GM12878 (cell line): Measurements from ENCODE around the gene PTPRD. TPM values are rescaled to one million over a fixed set of nuclear protein-coding genes. Genes with fewer than 3 reads are reported as not detected.

ENCODE experiments used
- ATAC-seq: fragments of 200-7000 bp; cut with Tn5 transposase; 3 replicates; pipeline ENCODE4 v1.9.1; 2020; ENCODE audit warnings: mild to moderate bottlenecking, moderate library complexity
- BruUV-seq: library from RNA; stranded (reverse); fragments of 400-500 nt; replicated peaks from 2 replicates; lab custom pipeline; 2021; lab: Mats Ljungman, UMichigan
- CTCF ChIA-PET: fragments of 300-600 bp; sonication (Branson Sonifier 250); formaldehyde crosslinking; extraction: SDS; loops from one replicate; lab custom pipeline; 2021; ENCODE audit warnings: inconsistent platforms; lab: Yijun Ruan, JAX
- POLR2A ChIA-PET: fragments of 350-600 bp; formaldehyde crosslinking; extraction: SDS; loops from one replicate; lab custom pipeline; 2021; ENCODE audit warnings: inconsistent platforms; lab: Charles Lee
- RAD21 ChIA-PET: fragments of 300-600 bp; sonication (Branson Sonifier 250); formaldehyde crosslinking; loops from one replicate; lab custom pipeline; 2023; ENCODE audit warnings: antibody characterized with exemption; ENCODE audit not compliant: unreplicated experiment; lab: Charles Lee
- SMC1A ChIA-PET: fragments of 300-600 bp; sonication (Branson Sonifier 250); formaldehyde crosslinking; loops from one replicate; lab custom pipeline; 2023; ENCODE audit not compliant: unreplicated experiment, uncharacterized antibody; lab: Charles Lee
- DNase-seq: peaks from one replicate; pipeline ENCODE4 v3.0.0-alpha.2; 2011; ENCODE audit warnings: low read depth, low spot score
- FAIRE-seq: peaks from 3 replicates; lab custom pipeline; 2011; peaks lifted over from hg19 to GRCh38; lab: Jason Lieb, UNC
- H2AFZ ChIP-seq: 2 replicates; pipeline ENCODE4 v1.6.0; 2011; ENCODE audit warnings: low read depth, low read length, control low read depth; ENCODE audit not compliant: control insufficient read depth
- H3K27ac ChIP-seq: 2 replicates; pipeline ENCODE4 v1.5.1; 2011; ENCODE audit warnings: control low read depth; ENCODE audit not compliant: control insufficient read depth, insufficient read depth
- H3K27me3 ChIP-seq, 2 experiments: replicated peaks in 1 of 2; 2 replicates each; pipeline versions ENCODE4 v1.6.0 to v1.6.1; 2011; ENCODE audit warnings: low read length in 1 of 2; ENCODE audit not compliant: control insufficient read depth in 2 of 2, insufficient read depth in 2 of 2
- H3K36me3 ChIP-seq, 2 experiments: 2 replicates each; pipeline ENCODE4 v1.5.1; 2011; ENCODE audit warnings: low read length in 1 of 2; ENCODE audit not compliant: control insufficient read depth in 2 of 2, insufficient read depth in 2 of 2
- H3K4me1 ChIP-seq: 2 replicates; pipeline ENCODE4 v1.6.1; 2011; ENCODE audit warnings: mild to moderate bottlenecking, low read length, moderate library complexity, mixed read lengths; ENCODE audit not compliant: control insufficient read depth, insufficient read depth
- H3K4me2 ChIP-seq: 2 replicates; pipeline ENCODE4 v1.6.0; 2011; ENCODE audit warnings: control low read depth; ENCODE audit not compliant: control insufficient read depth, insufficient read depth
- H3K4me3 ChIP-seq: fragments of 200-600 bp; sonication (generic); 2 replicates; pipeline ENCODE4 v1.5.1; 2016
- H3K79me2 ChIP-seq: 2 replicates; pipeline ENCODE4 v1.6.0; 2011; ENCODE audit warnings: low read length; ENCODE audit not compliant: control insufficient read depth, insufficient read depth
- H3K9ac ChIP-seq: 2 replicates; pipeline ENCODE4 v1.8.0; 2011; ENCODE audit warnings: low read length, control low read depth, mixed read lengths; ENCODE audit not compliant: control insufficient read depth, insufficient read depth
- H3K9me3 ChIP-seq: replicated peaks from 3 replicates; pipeline ENCODE4 v1.5.1; 2011; ENCODE audit warnings: mild to moderate bottlenecking, low read length; ENCODE audit not compliant: control insufficient read depth, insufficient read depth
- H4K20me1 ChIP-seq: 2 replicates; pipeline ENCODE4 v1.6.0; 2011; ENCODE audit not compliant: control insufficient read depth, insufficient read depth
- CEBPB ChIP-seq, 2 experiments: fragments of 150-350 bp in 1 of 2; IDR thresholded peaks; 2 replicates each; pipeline ENCODE4 v1.6.1; 2012 to 2014; ENCODE audit warnings: low read depth in 2 of 2, low read length in 2 of 2, borderline replicate concordance in 1 of 2, inconsistent platforms in 1 of 2
- CREB1 ChIP-seq: IDR thresholded peaks from 2 replicates; pipeline ENCODE4 v1.6.1; 2012; ENCODE audit warnings: low read depth, mild to moderate bottlenecking, inconsistent platforms
- CTCF ChIP-seq, 3 experiments: IDR thresholded peaks in 2 of 3; conservative IDR thresholded peaks in 1 of 3; 2 replicates each; pipeline ENCODE4 v1.5.1; 2011; ENCODE audit warnings: low read depth in 3 of 3, low read length in 3 of 3, mild to moderate bottlenecking in 3 of 3, control low read depth in 2 of 3, moderate library complexity in 2 of 3, inconsistent platforms in 1 of 3, mixed read lengths in 1 of 3; ENCODE audit not compliant: control insufficient read depth in 2 of 3, insufficient read depth in 1 of 3; ENCODE audit errors: extremely low read depth in 1 of 3
- HSF1 ChIP-seq: fragments of 150-350 bp; IDR thresholded peaks from 2 replicates; pipeline ENCODE4 v1.6.1; 2014; ENCODE audit warnings: mild to moderate bottlenecking, low read depth, low read length
- KLF5 ChIP-seq: fragments of 450-650 bp; IDR thresholded peaks from 2 replicates; pipeline ENCODE4 v1.6.1; 2014; ENCODE audit warnings: mild to moderate bottlenecking; ENCODE audit not compliant: partially characterized antibody
- NR2C2 ChIP-seq: IDR thresholded peaks from 2 replicates; pipeline ENCODE4 v1.6.1; 2011; ENCODE audit warnings: borderline replicate concordance, low read depth; ENCODE audit not compliant: control insufficient read depth, insufficient read length
- RCOR1 ChIP-seq: conservative IDR thresholded peaks from 2 replicates; pipeline ENCODE4 v1.6.1; 2012; ENCODE audit warnings: low read depth, low read length, improper control_type of control experiment
- SIN3A ChIP-seq: IDR thresholded peaks from 2 replicates; pipeline ENCODE4 v1.6.1; 2012; ENCODE audit warnings: low read depth, low read length, improper control_type of control experiment
- TBL1XR1 ChIP-seq: IDR thresholded peaks from 2 replicates; pipeline ENCODE4 v1.6.1; 2012; ENCODE audit warnings: low read depth, low read length, improper control_type of control experiment
- WGBS: methylation state at CpG from one replicate; pipeline ENCODE4 v1.1.6; 2016; ENCODE audit warnings: low lambda C conversion rate; ENCODE audit not compliant: insufficient replicate concordance, insufficient coverage; ENCODE audit errors: missing lambda C conversion rate; 5-methylcytosine and 5-hydroxymethylcytosine counted together
- in situ Hi-C: fragments of 300-500 bp; cut with MboI; formaldehyde crosslinking; loops from 9 replicates; pipeline ENCODE4 v1.14.3; 2018; ENCODE audit warnings: mixed read lengths
- intact Hi-C: fragments of 100-400 bp; cut with micrococcal nuclease; formaldehyde crosslinking; loops from one replicate; pipeline ENCODE4 v1.14.2; 2022; ENCODE audit not compliant: unreplicated experiment
- polyA plus RNA-seq, 11 experiments: library from polyadenylated mRNA; depleted of rRNA in 4 of 11; unstranded in 6 of 11; stranded (reverse) in 5 of 11; fragments of >200 nt; fragmentation: Nextera tagmentation in 4 of 11; fragmentation: Illumina TruSeq in 1 of 11; extraction: Ambion mirVana in 4 of 11; extraction: Trizol in 1 of 11; gene quantifications; 1 replicate in 1 of 11; 2 replicates in 10 of 11; pipeline versions ENCODE4 v1.2.1 to v1.2.3, GENCODE V29; 2011 to 2016; ENCODE audit warnings: inconsistent platforms in 2 of 11, missing spikeins in 2 of 11, low read depth in 1 of 11
- total RNA-seq, 4 experiments: library from RNA; depleted of rRNA in 3 of 4; stranded (reverse); fragments of >200 nt in 3 of 4; fragmentation: Illumina TruSeq in 1 of 4; extraction: Trizol in 1 of 4; gene quantifications; 2 replicates each; pipeline versions ENCODE4 v1.2.1 to v1.2.3, GENCODE V29; 2013 to 2021

Gene PTPRD
- total and polyA plus RNA-seq, 10 of the 15 experiments (the other 5 are each of a cell fraction or from before 2014, with no cell fraction given), result under 0.01 to 0.05 (median 0.01) TPM; not detected in 7

DNA sequence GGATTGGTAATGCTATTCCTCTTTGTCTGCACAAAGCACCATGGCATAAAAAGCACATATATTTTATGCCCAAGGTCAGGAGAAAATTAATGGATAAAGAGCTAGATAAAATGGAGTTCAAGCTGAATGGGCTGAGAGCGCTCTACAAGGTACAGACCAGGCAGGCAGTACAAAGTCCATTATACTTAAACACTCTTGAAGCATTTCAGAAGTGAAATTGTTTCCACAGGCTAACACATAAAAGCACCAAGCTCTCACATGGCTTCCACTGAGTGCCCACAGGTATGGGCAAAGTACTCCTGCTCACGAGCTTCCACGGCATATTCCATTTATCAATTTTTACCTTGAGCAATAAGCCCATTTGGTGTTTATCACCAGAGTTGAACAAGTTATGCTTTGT, 2042.0 kb downstream of the PTPRD start:
- ChIA-PET RAD21 (no interaction called here), SMC1A (no interaction called here), CTCF (interaction anchor here (0.5 to 0.9 kb wide), 2 partner anchors 21 to 658 kb away, joined by 3 read pairs; no protein-coding TSS in a partner anchor), POLR2A (no interaction called here)
- intact Hi-C loops, result no loop called here
- no peak for ATAC-seq
- Histone ChIP-seq H3K4me2 (no peak overlapping the region), H3K9me3 (no peaks in the 10 kb centered on the region), H3K9ac (no peak overlapping the region), H4K20me1 (no peaks in the 10 kb centered on the region), H3K4me1 (no peaks in the 10 kb centered on the region), H2AFZ (no peak overlapping the region), H3K27me3 (no peaks in the 10 kb centered on the region), H3K27ac (no peak overlapping the region), H3K4me3 (no peak overlapping the region), H3K36me3 (no peaks in the 10 kb centered on the region), H3K79me2 (no peaks in the 10 kb centered on the region)
- 6% methylated on average over 3 of the region's 3 CpGs for WGBS
- BruUV-seq, result no TSS peak
- in situ Hi-C loops, result no loop called here
- FAIRE-seq, result no peak
- TF ChIP-seq SIN3A (no peak), RCOR1 (no peak), CEBPB (IDR thresholded peaks at IDR 0.05; ENCODE audit: borderline replicate concordance in 1 of 2, low read depth in 2 of 2, low read length in 2 of 2) (no peak), CREB1 (no peak), NR2C2 (no peak)
- DNase-seq, result no peak

DNA sequence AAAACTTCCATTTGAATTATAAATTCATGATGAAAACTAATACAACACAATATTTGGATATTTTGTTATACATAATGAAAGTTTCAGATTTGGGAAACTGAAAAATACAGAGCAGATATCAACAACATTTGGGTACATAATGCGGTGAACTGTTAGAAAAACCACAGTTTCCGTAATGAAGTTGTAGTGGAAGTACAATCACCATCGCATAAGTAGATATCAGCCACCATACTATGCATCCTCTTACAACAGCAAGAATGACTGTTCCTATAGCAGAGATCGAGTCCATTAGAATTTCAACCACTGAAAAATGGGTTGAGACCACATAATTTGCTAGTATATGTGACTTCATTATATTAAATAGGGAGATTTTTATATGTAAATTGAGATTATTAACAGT, 2043.0 kb downstream of the PTPRD start:
- H3K9ac ChIP-seq, result no peak overlapping the region
- H3K36me3 ChIP-seq, result no peaks in the 10 kb centered on the region
- FAIRE-seq (no peak), DNase-seq (no peak)
- H3K79me2 ChIP-seq, result no peaks in the 10 kb centered on the region
- no peak overlapping the region for H3K27ac ChIP-seq
- SMC1A ChIA-PET, result interaction anchor here (0.6 kb wide), 1 partner anchor 726 kb away, joined by 4 read pairs; no protein-coding TSS in a partner anchor
- no peaks in the 10 kb centered on the region for H4K20me1 ChIP-seq
- intact Hi-C loops, result no loop called here
- TF ChIP-seq KLF5 (no peak), TBL1XR1 (no peak), HSF1 (no peak), CTCF (IDR thresholded peaks at IDR 0.05 in 2 of 3, conservative IDR thresholded peaks at IDR 0.05 in 1 of 3; ENCODE audit: control insufficient read depth in 2 of 3, extremely low read depth in 1 of 3, insufficient read depth in 1 of 3, low read depth in 3 of 3, low read length in 3 of 3) (no peak)
- TF ChIP-seq, all 136 proteins: peak for 0
- CTCF ChIA-PET, result no interaction called here
- H3K4me3 ChIP-seq, result no peak overlapping the region
- RAD21 ChIA-PET, result no interaction called here
- H3K4me2 ChIP-seq, result no peak overlapping the region
- in situ Hi-C loops, result no loop called here
- WGBS, result 34% methylated on average over 4 of the region's 4 CpGs
- POLR2A ChIA-PET, result no interaction called here
- no peaks in the 10 kb centered on the region for H3K27me3 ChIP-seq
- BruUV-seq, result no TSS peak
- no peaks in the 10 kb centered on the region for H3K4me1 ChIP-seq
- no peak overlapping the region for H2AFZ ChIP-seq
- no peaks in the 10 kb centered on the region for H3K9me3 ChIP-seq
- no peak for ATAC-seq
